ENCODE measurements around the gene COX7A2L. TPM values are rescaled to one million over a fixed set of nuclear protein-coding genes. Genes with fewer than 3 reads are reported as not detected.

COX7A2L gene
- total and polyA plus RNA-seq, 10 of the 15 experiments (the other 5 are each of a cell fraction or from before 2014, with no cell fraction given) = 134 to 532 (median 222) TPM

DNA sequence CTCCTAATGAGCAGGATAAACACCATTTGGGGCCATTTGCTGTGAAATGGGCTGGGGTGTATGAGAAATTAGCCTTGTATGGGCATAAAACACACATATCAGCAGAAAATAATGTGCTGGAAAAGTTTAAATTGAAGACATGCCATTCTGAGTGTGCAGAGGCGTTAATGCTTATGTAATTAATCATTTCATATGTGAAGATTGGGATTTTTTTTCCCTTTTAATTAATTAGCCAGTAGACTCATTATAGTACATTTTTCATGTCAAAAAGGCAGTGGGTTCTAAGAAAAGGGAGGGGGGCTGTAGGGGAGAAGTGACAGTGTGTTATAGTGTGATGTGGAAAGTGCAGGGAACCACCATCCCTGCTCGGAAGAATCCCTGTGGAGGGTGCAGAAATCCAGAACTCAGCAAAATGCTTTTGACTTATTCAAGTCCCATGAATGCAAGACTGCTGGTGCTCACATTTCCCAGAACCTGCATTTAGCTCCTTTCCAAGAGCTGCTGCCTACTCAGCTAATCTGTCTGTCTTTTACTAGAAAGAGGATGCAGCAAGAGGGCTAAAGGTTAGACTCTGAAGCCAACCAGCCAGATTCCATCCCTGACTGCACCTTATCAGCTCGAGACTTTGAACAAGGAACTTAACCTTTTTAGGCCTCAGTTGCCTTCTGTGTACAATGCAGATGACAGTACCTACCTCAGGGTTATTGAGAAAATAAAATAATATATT, 11.6 kb upstream of the COX7A2L start (continued):
- TF ChIP-seq, protein P1, sequence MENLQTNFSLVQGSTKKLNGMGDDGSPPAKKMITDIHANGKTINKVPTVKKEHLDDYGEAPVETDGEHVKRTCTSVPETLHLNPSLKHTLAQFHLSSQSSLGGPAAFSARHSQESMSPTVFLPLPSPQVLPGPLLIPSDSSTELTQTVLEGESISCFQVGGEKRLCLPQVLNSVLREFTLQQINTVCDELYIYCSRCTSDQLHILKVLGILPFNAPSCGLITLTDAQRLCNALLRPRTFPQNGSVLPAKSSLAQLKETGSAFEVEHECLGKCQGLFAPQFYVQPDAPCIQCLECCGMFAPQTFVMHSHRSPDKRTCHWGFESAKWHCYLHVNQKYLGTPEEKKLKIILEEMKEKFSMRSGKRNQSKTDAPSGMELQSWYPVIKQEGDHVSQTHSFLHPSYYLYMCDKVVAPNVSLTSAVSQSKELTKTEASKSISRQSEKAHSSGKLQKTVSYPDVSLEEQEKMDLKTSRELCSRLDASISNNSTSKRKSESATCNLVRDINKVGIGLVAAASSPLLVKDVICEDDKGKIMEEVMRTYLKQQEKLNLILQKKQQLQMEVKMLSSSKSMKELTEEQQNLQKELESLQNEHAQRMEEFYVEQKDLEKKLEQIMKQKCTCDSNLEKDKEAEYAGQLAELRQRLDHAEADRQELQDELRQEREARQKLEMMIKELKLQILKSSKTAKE (IDR thresholded peaks at IDR 0.05; ENCODE audit: low read depth, poor library complexity, severe bottlenecking) = no peak
- TF ChIP-seq HDAC2 (IDR thresholded peaks at IDR 0.05) (no peak), WRNIP1 (IDR thresholded peaks at IDR 0.05; ENCODE audit: borderline replicate concordance, low read depth, low read length) (no peak)

DNA sequence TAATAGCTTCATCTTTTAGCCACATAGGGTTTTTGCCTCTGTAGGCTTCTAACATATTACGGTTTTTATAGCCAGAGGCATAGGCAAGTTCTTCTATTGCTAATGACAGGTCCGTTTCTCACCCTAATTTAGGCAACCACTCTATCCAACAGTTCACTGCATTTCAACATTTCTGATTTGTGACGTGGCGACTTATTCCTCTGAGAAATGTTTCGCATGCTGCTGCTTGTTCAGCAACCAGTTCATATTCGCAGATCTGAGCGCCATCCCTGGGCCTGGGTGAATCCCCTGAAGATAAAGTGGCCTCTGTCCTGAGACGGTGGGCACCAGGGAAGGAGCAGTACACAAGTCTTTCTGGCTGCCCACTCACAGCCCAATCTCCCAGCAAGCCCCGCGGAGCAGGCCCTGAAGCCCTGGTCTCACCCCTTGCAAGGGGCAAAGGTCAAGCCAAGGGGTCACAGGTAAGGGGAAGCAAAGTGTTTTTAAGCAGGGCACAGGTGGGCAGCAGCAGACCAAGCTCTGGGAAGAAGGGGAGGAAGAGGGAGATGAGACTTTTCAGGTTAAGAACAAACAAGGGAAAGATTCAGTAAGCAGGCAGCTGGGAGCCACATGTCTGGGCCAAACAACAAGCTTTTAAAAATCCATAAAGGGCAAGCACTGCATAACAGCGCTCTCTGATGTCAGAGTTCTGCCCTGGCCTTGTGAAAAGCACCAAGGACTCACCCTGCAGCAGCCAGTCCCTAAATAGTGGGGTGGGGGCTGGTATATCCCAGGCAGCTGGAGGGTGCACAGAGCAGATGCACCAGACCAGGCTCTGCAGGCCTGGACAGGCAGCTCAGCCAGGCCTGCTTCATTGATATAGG, 10.8 kb upstream of the COX7A2L start:
- RAD21 ChIA-PET (ENCODE audit: unreplicated experiment) = no interaction called here
- 64% methylated on average over 11 of the region's 11 CpGs for WGBS (ENCODE audit: insufficient coverage, insufficient replicate concordance, low lambda C conversion rate, missing lambda C conversion rate)
- no peaks in the 10 kb centered on the region for H3K4me1 ChIP-seq (ENCODE audit: control insufficient read depth, insufficient read depth, low read length)
- POLR2A ChIA-PET = no interaction called here
- intact Hi-C loops (cut with micrococcal nuclease; ENCODE audit: unreplicated experiment) (no loop called here), in situ Hi-C loops (cut with MboI) (no loop called here)
- H3K4me3 ChIP-seq = no peak overlapping the region
- no peak overlapping the region for H3K27ac ChIP-seq (ENCODE audit: control insufficient read depth, insufficient read depth)
- FAIRE-seq (no peak), ATAC-seq (no peak), DNase-seq (ENCODE audit: low read depth, low spot score) (no peak)
- no peaks in the 10 kb centered on the region for H4K20me1 ChIP-seq (ENCODE audit: control insufficient read depth, insufficient read depth)
- H3K36me3 ChIP-seq (ENCODE audit: control insufficient read depth in 2 of 2, insufficient read depth in 2 of 2, low read length in 1 of 2) = no peaks in the 10 kb centered on the region
- H3K9me3 ChIP-seq (replicated peaks; ENCODE audit: control insufficient read depth, insufficient read depth, low read length) = no peaks in the 10 kb centered on the region
- no peaks in the 10 kb centered on the region for H3K79me2 ChIP-seq (ENCODE audit: control insufficient read depth, insufficient read depth, low read length)
- no peak overlapping the region for H2AFZ ChIP-seq (ENCODE audit: control insufficient read depth, low read depth, low read length)
- no peak overlapping the region for H3K9ac ChIP-seq (ENCODE audit: control insufficient read depth, insufficient read depth, low read length)
- H3K27me3 ChIP-seq (replicated peaks in 1 of 2; ENCODE audit: control insufficient read depth in 2 of 2, insufficient read depth in 2 of 2, low read length in 1 of 2) = no peaks in the 10 kb centered on the region; a peak in 1 of 4 replicates
- SMC1A ChIA-PET (ENCODE audit: uncharacterized antibody, unreplicated experiment) = no interaction called here
- CTCF ChIA-PET = interaction anchor here (0.6 to 1.2 kb wide), 2 partner anchors 19 to 29 kb away, joined by 3 to 4 read pairs; no protein-coding TSS in a partner anchor
- BruUV-seq (replicated peaks) = no TSS peak
- no peak overlapping the region for H3K4me2 ChIP-seq (ENCODE audit: control insufficient read depth, insufficient read depth)
- TF ChIP-seq, protein P2, sequence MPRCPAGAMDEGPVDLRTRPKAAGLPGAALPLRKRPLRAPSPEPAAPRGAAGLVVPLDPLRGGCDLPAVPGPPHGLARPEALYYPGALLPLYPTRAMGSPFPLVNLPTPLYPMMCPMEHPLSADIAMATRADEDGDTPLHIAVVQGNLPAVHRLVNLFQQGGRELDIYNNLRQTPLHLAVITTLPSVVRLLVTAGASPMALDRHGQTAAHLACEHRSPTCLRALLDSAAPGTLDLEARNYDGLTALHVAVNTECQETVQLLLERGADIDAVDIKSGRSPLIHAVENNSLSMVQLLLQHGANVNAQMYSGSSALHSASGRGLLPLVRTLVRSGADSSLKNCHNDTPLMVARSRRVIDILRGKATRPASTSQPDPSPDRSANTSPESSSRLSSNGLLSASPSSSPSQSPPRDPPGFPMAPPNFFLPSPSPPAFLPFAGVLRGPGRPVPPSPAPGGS (IDR thresholded peaks at IDR 0.05; ENCODE audit: borderline replicate concordance, insufficient read depth, low read depth, low read length, poor library complexity, severe bottlenecking) = no peak
- TF ChIP-seq ZNF217 (IDR thresholded peaks at IDR 0.05) (no peak), BACH1 (IDR thresholded peaks at IDR 0.05; ENCODE audit: borderline replicate concordance) (no peak), IKZF1 (conservative IDR thresholded peaks at IDR 0.05) (no peak), SMAD5 (IDR thresholded peaks at IDR 0.05; ENCODE audit: low read depth) (no peak), EGR1 (IDR thresholded peaks at IDR 0.05; ENCODE audit: borderline replicate concordance in 1 of 2, low read depth in 2 of 2, low read length in 2 of 2) (no peak), NFYB (IDR thresholded peaks at IDR 0.05; ENCODE audit: insufficient read depth, low read depth, low read length) (no peak), CEBPB (IDR thresholded peaks at IDR 0.05; ENCODE audit: borderline replicate concordance in 1 of 2, low read depth in 2 of 2, low read length in 2 of 2) (no peak), NFXL1 (IDR thresholded peaks at IDR 0.05; ENCODE audit: borderline replicate concordance) (no peak)
- TF ChIP-seq, protein P3, sequence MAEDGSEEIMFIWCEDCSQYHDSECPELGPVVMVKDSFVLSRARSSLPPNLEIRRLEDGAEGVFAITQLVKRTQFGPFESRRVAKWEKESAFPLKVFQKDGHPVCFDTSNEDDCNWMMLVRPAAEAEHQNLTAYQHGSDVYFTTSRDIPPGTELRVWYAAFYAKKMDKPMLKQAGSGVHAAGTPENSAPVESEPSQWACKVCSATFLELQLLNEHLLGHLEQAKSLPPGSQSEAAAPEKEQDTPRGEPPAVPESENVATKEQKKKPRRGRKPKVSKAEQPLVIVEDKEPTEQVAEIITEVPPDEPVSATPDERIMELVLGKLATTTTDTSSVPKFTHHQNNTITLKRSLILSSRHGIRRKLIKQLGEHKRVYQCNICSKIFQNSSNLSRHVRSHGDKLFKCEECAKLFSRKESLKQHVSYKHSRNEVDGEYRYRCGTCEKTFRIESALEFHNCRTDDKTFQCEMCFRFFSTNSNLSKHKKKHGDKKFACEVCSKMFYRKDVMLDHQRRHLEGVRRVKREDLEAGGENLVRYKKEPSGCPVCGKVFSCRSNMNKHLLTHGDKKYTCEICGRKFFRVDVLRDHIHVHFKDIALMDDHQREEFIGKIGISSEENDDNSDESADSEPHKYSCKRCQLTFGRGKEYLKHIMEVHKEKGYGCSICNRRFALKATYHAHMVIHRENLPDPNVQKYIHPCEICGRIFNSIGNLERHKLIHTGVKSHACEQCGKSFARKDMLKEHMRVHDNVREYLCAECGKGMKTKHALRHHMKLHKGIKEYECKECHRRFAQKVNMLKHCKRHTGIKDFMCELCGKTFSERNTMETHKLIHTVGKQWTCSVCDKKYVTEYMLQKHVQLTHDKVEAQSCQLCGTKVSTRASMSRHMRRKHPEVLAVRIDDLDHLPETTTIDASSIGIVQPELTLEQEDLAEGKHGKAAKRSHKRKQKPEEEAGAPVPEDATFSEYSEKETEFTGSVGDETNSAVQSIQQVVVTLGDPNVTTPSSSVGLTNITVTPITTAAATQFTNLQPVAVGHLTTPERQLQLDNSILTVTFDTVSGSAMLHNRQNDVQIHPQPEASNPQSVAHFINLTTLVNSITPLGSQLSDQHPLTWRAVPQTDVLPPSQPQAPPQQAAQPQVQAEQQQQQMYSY (CRISPR knock-in tag; IDR thresholded peaks at IDR 0.05) = no peak

Measured in GM12878 (cell line).